IMR-90 (cell line): ENCODE measurements around the gene TOMM34. TPM values are rescaled to one million over a fixed set of nuclear protein-coding genes. Genes with fewer than 3 reads are reported as not detected.

Source experiments
- ATAC-seq: fragments of 200-7000 bp; cut with Tn5 transposase; 2 replicates; pipeline ENCODE4 v1.9.1; 2020; ENCODE audit warnings: low read depth, mild to moderate bottlenecking, moderate library complexity
- BruUV-seq: library from RNA; stranded (reverse); fragments of 400-500 nt; replicated peaks from 2 replicates; lab custom pipeline; 2021; lab: Mats Ljungman, UMichigan
- CTCF ChIA-PET: fragments of 300-600 bp; formaldehyde crosslinking; extraction: SDS; loops from one replicate; lab custom pipeline; 2021; ENCODE audit warnings: antibody characterized with exemption; lab: Yijun Ruan, JAX
- POLR2A ChIA-PET: fragments of 300-600 bp; sonication (Branson Sonifier 250); formaldehyde crosslinking; loops from one replicate; lab custom pipeline; 2022; ENCODE audit warnings: antibody characterized with exemption; ENCODE audit not compliant: unreplicated experiment; lab: Charles Lee
- DNase-seq: peaks from one replicate; pipeline ENCODE4 v3.0.0; 2013
- H2AFZ ChIP-seq: replicated peaks from 2 replicates; pipeline ENCODE3; 2013; ENCODE audit warnings: low read length, mild to moderate bottlenecking; ENCODE audit not compliant: poor library complexity
- H2AK5ac ChIP-seq: 2 replicates; pipeline ENCODE4 v1.6.1; 2013; ENCODE audit warnings: low read depth, low read length, inconsistent platforms
- H2AK9ac ChIP-seq: replicated peaks from 2 replicates; pipeline ENCODE3; 2013; ENCODE audit warnings: mild to moderate bottlenecking, low read depth, low read length, moderate library complexity; ENCODE audit not compliant: poor library complexity
- H2BK120ac ChIP-seq: 2 replicates; pipeline ENCODE4 v1.6.1; 2013; ENCODE audit warnings: low read depth, low read length, inconsistent platforms
- H2BK15ac ChIP-seq: 3 replicates; pipeline ENCODE4 v1.6.1; 2013; ENCODE audit warnings: low read depth, low read length, inconsistent platforms
- H2BK20ac ChIP-seq: 2 replicates; pipeline ENCODE4 v1.6.1; 2013; ENCODE audit warnings: low read depth, mild to moderate bottlenecking, inconsistent platforms, low read length, moderate library complexity
- H2BK5ac ChIP-seq: 2 replicates; pipeline ENCODE4 v1.6.1; 2013; ENCODE audit warnings: mild to moderate bottlenecking, low read depth, low read length, inconsistent platforms; ENCODE audit not compliant: poor library complexity, severe bottlenecking
- H3K14ac ChIP-seq: replicated peaks from 2 replicates; pipeline ENCODE4 v1.6.1; 2013; ENCODE audit warnings: low read depth, low read length, inconsistent platforms
- H3K18ac ChIP-seq: 2 replicates; pipeline ENCODE4 v1.6.1; 2013; ENCODE audit warnings: low read depth, low read length, control low read depth
- H3K23ac ChIP-seq: 2 replicates; pipeline ENCODE4 v1.6.1; 2013; ENCODE audit warnings: low read depth, low read length, inconsistent platforms
- H3K27ac ChIP-seq: 2 replicates; pipeline ENCODE4 v1.5.1; 2013; ENCODE audit warnings: mild to moderate bottlenecking, control low read depth, low read length; ENCODE audit not compliant: insufficient read depth
- H3K27me3 ChIP-seq: 2 replicates; pipeline ENCODE4 v1.6.1; 2013; ENCODE audit warnings: low read length; ENCODE audit not compliant: control insufficient read depth, insufficient read depth
- H3K36me3 ChIP-seq: 2 replicates; pipeline ENCODE4 v1.6.1; 2013; ENCODE audit warnings: low read length, mixed read lengths; ENCODE audit not compliant: control insufficient read depth, insufficient read depth
- H3K4ac ChIP-seq: 2 replicates; pipeline ENCODE4 v1.6.1; 2013; ENCODE audit warnings: low read depth, low read length, inconsistent platforms
- H3K4me1 ChIP-seq: 2 replicates; pipeline ENCODE4 v1.6.1; 2013; ENCODE audit warnings: low read length, mixed read lengths; ENCODE audit not compliant: control insufficient read depth, insufficient read depth
- H3K4me2 ChIP-seq: 2 replicates; pipeline ENCODE4 v1.6.1; 2013; ENCODE audit warnings: low read depth, mild to moderate bottlenecking, control low read depth, low read length, moderate library complexity
- H3K4me3 ChIP-seq: 2 replicates; pipeline ENCODE4 v1.5.1; 2013; ENCODE audit warnings: low read depth, mild to moderate bottlenecking, control low read depth, low read length, moderate library complexity; ENCODE audit not compliant: insufficient read depth
- H3K56ac ChIP-seq: 2 replicates; pipeline ENCODE4 v1.6.1; 2013; ENCODE audit warnings: low read length, inconsistent platforms; ENCODE audit not compliant: insufficient read depth; ENCODE audit errors: extremely low read depth
- H3K79me1 ChIP-seq, 2 experiments: 2 replicates each; pipeline ENCODE4 v1.6.1; 2013; ENCODE audit warnings: low read length in 2 of 2, inconsistent platforms in 1 of 2, low read depth in 1 of 2
- H3K9ac ChIP-seq: 2 replicates; pipeline ENCODE4 v1.6.1; 2013; ENCODE audit warnings: low read depth, low read length, control low read depth
- H3K9me1 ChIP-seq: 2 replicates; pipeline ENCODE4 v1.6.1; 2013; ENCODE audit warnings: low read length, inconsistent platforms; ENCODE audit not compliant: insufficient read depth
- H3K9me3 ChIP-seq: 2 replicates; pipeline ENCODE4 v1.6.1; 2013; ENCODE audit warnings: low read length; ENCODE audit not compliant: control insufficient read depth, insufficient read depth
- H4K20me1 ChIP-seq: 2 replicates; pipeline ENCODE4 v1.6.1; 2013; ENCODE audit warnings: low read length, inconsistent platforms; ENCODE audit not compliant: insufficient read depth
- H4K5ac ChIP-seq: 2 replicates; pipeline ENCODE4 v1.6.1; 2013; ENCODE audit warnings: mild to moderate bottlenecking, low read depth, low read length, control low read depth
- H4K8ac ChIP-seq, 2 experiments: 2 replicates each; pipeline ENCODE4 v1.6.1; 2013; ENCODE audit warnings: low read depth in 2 of 2, low read length in 2 of 2, control low read depth in 1 of 2, inconsistent platforms in 1 of 2
- H4K91ac ChIP-seq: 2 replicates; pipeline ENCODE4 v1.6.1; 2013; ENCODE audit warnings: low read depth, low read length, inconsistent platforms; ENCODE audit not compliant: insufficient read depth
- BHLHE40 ChIP-seq: fragments of 150-350 bp; IDR thresholded peaks from 2 replicates; pipeline ENCODE4 v1.6.1; 2016; ENCODE audit warnings: mild to moderate bottlenecking, low read depth, low read length
- CEBPB ChIP-seq: IDR thresholded peaks from 2 replicates; pipeline ENCODE4 v1.6.1; 2012; ENCODE audit warnings: low read depth, low read length, improper control_type of control experiment
- CHD1 ChIP-seq: IDR thresholded peaks from 2 replicates; pipeline ENCODE4 v1.6.1; 2012; ENCODE audit warnings: low read depth, low read length, improper control_type of control experiment
- NFE2L2 ChIP-seq: fragments of 150-350 bp; IDR thresholded peaks from 2 replicates; pipeline ENCODE4 v1.6.1; 2016; ENCODE audit warnings: low read depth, mild to moderate bottlenecking, low read length
- SMC3 ChIP-seq: fragments of 150-350 bp; IDR thresholded peaks from 2 replicates; pipeline ENCODE4 v1.6.1; 2016; ENCODE audit warnings: low read depth, mild to moderate bottlenecking, antibody characterized with exemption, low read length, moderate library complexity
- WGBS, 2 experiments: methylation state at CpG; one replicate each; pipeline versions ENCODE4 v1.1.5 to v1.1.7; 2013; ENCODE audit warnings: missing lambda C conversion rate in 2 of 2; ENCODE audit not compliant: insufficient read length in 1 of 2; ENCODE audit errors: extremely low coverage in 2 of 2; 5-methylcytosine and 5-hydroxymethylcytosine counted together
- dilution Hi-C: fragments of 300-500 bp; cut with HindIII; formaldehyde crosslinking; loops from one replicate; pipeline ENCODE4 v1.14.3; 2018; ENCODE audit warnings: low sequenced_read_pairs; ENCODE audit not compliant: unreplicated experiment
- in situ Hi-C: fragments of 300-500 bp; cut with MboI; formaldehyde crosslinking; loops from 3 replicates; pipeline ENCODE4 v1.14.3; 2019; ENCODE audit warnings: low sequenced_read_pairs, inconsistent platforms, mixed read lengths
- intact Hi-C: fragments of 100-400 bp; cut with micrococcal nuclease; formaldehyde crosslinking; loops from 2 replicates; pipeline ENCODE4 v1.10.0; 2022
- polyA plus RNA-seq, 3 experiments: library from polyadenylated mRNA; depleted of rRNA; stranded (reverse); fragments of >200 nt; gene quantifications; 2 replicates each; pipeline ENCODE4 v1.2.3, GENCODE V29; 2012; ENCODE audit warnings: low replicate concordance in 1 of 3
- total RNA-seq: library from RNA; depleted of rRNA; stranded (reverse); fragments of >200 nt; gene quantifications from 2 replicates; pipeline ENCODE4 v1.2.3, GENCODE V29; 2012

TOMM34 gene
- total and polyA plus RNA-seq, 2 of the 4 experiments (the other 2 are of a cell fraction): 97.5 to 101 TPM

DNA sequence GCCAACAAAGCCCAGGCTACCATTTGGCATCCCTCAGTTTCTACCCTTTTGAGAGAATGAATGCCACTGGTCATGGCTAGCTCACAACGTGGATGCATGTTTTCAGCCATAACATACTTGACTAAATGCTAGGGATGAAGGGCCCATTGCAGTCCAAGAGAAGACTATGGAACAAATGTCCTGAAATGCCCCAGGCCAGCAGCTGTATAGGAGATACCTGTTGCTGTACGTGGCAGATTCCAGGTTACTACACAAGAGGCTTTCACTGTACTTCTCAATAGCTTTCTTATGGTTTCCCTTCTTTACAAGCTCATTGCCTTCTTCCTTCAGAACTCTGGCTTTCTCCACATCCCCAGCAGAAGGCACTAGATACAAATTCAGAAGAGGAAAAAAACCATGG lies 11.7 kb downstream of the TOMM34 start:
- Histone ChIP-seq H3K56ac (no peak overlapping the region), H2BK120ac (no peak overlapping the region), H3K36me3 (peaks cover 44% of the 10 kb centered on the region), H3K18ac (no peak overlapping the region), H2BK15ac (no peak overlapping the region), H2AFZ (no peak overlapping the region), H2AK9ac (no peak overlapping the region), H2AK5ac (no peak overlapping the region), H3K27ac (no peak overlapping the region), H3K4me2 (no peak overlapping the region), H4K20me1 (no peaks in the 10 kb centered on the region), H3K14ac (no peak overlapping the region), H4K91ac (no peak overlapping the region), H2BK5ac (no peak overlapping the region), H3K27me3 (no peaks in the 10 kb centered on the region), H3K4me3 (no peak overlapping the region), H3K23ac (no peak overlapping the region), H3K9me1 (no peaks in the 10 kb centered on the region), H3K4me1 (peaks cover 2% of the 10 kb centered on the region; the same call in 1 of the 2 replicates), H3K9me3 (no peaks in the 10 kb centered on the region), H2BK20ac (no peak overlapping the region), H3K9ac (no peak overlapping the region), H4K8ac (no peak overlapping the region), H3K4ac (no peak overlapping the region), H3K79me1 (peaks cover 9 to 16% of the 10 kb centered on the region in 2 experiments; a peak in 3 of 4 replicates), H4K5ac (no peak overlapping the region)
- WGBS, 2 experiments: 94% methylated on average over 2 of the region's 2 CpGs; no CpG with 5 or more reads in 1 of the 2 experiments
- BruUV-seq: no TSS peak
- no peak for TF ChIP-seq BHLHE40
- no peak for TF ChIP-seq SMC3
- no peak for TF ChIP-seq CEBPB
- TF ChIP-seq CHD1: no peak
- no peak for TF ChIP-seq NFE2L2
- intact Hi-C loops: no loop called here
- POLR2A ChIA-PET: no interaction called here
- dilution Hi-C loops: no loop called here
- ATAC-seq: no peak
- DNase-seq: no peak
- in situ Hi-C loops: no loop called here
- CTCF ChIA-PET: no interaction called here
